SU-DHL-6 (cell line): ENCODE results near the gene CASP8AP2.

ENCODE experiments used
- EZH2phosphoT487 ChIP-seq: fragments of 200-600 bp; sonication (generic), shearing (Covaris generic); conservative IDR thresholded peaks from 2 replicates; pipeline ENCODE4 v1.6.1; 2018; ENCODE audit warnings: mild to moderate bottlenecking, antibody characterized with exemption, low read length, moderate library complexity, mixed read lengths
- TF ChIP-seq, protein P1 (sequence below): fragments of 200-600 bp; sonication (generic); IDR thresholded peaks from one replicate; pipeline ENCODE4 v1.5.1; 2017; ENCODE audit warnings: antibody characterized with exemption, mild to moderate bottlenecking, low read length, moderate library complexity; ENCODE audit not compliant: insufficient read depth, poor library complexity, severe bottlenecking

DNA sequence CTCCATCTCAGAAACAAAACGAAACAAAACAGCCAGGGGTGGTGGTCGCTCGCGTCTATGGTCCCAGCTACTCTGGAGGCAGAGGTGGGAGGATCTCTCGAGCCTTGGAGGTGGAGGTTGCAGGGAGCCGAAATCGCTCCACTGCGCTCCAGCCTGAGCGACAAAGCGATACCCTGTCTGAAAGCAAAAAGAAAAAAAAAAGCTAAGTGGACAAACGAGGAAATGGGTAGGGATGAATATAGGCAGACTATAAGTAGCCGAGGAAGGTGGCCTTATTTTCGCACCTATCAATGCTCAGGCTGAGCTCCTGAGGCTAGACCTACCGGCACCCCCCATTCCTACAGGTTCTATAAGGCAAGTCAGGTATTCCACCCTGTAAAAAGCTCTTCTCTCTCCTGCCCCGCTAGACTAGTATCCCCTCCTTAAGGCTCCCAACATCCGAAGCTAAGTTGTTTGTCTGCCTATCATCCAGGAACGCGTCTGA lies 650 bp upstream of the CASP8AP2 start:
- TF ChIP-seq, protein P1, sequence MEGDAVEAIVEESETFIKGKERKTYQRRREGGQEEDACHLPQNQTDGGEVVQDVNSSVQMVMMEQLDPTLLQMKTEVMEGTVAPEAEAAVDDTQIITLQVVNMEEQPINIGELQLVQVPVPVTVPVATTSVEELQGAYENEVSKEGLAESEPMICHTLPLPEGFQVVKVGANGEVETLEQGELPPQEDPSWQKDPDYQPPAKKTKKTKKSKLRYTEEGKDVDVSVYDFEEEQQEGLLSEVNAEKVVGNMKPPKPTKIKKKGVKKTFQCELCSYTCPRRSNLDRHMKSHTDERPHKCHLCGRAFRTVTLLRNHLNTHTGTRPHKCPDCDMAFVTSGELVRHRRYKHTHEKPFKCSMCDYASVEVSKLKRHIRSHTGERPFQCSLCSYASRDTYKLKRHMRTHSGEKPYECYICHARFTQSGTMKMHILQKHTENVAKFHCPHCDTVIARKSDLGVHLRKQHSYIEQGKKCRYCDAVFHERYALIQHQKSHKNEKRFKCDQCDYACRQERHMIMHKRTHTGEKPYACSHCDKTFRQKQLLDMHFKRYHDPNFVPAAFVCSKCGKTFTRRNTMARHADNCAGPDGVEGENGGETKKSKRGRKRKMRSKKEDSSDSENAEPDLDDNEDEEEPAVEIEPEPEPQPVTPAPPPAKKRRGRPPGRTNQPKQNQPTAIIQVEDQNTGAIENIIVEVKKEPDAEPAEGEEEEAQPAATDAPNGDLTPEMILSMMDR, result no peak
- TF ChIP-seq EZH2phosphoT487, result no peak
